HPDE6-E6E7 (cell line): ENCODE data around the gene NSMCE1.

ENCODE experiments used
- DNase-seq: peaks from one replicate; pipeline ENCODE4 v3.0.0; 2011; ENCODE audit warnings: missing footprints; ENCODE audit errors: extremely low spot score

The NSMCE1 gene

DNA sequence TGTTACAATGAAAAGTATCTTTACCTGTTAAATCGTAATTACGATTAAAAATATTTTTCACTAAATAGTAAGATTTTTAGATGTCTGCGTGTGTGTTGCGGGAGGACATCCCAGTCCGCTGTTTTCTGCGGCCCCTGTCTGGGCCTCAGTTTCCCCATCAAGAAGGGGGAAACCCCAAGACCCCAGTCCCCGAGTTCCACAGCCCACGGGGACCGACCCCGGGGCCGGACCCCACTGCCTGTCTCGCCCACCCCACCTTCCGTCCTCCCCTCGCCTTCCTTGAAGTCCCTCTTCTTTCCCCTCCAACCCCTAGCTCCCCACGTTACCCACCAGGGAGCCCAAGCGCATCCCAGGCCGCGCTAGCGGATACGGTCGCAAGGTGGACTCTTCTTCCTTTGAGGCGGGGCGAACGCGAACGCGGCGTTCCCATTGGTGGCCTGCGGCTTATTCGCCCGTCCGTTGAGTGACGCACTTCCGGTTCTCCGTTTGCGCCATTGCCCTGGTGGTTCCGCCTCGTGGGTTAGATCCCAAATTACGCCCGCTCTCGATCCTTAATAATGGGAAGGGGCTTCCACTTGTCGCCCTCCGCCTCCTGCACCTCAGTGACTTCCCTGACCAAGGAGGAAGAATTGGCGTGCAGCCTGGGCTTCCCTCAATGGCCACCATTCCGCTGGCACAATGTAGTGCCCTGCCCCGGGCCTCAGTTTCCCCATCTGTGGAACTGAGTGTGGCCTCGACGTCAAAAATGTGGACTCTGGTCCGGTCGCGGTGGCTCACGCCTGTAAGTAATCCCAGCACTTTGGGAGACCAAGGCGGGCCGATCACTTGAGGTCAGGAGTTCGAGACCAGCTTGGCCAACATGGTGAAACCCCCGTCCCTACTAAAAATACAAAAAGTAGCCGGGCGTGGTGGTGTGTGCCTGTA lies at the start of gene NSMCE1:
NSMCE1 (minus strand) TSS at position 397 of the 924 bp plus-strand sequence. CDS start 11,202 bp downstream, outside the sequence.
- DNase-seq, result peak; percentile 70

DNA sequence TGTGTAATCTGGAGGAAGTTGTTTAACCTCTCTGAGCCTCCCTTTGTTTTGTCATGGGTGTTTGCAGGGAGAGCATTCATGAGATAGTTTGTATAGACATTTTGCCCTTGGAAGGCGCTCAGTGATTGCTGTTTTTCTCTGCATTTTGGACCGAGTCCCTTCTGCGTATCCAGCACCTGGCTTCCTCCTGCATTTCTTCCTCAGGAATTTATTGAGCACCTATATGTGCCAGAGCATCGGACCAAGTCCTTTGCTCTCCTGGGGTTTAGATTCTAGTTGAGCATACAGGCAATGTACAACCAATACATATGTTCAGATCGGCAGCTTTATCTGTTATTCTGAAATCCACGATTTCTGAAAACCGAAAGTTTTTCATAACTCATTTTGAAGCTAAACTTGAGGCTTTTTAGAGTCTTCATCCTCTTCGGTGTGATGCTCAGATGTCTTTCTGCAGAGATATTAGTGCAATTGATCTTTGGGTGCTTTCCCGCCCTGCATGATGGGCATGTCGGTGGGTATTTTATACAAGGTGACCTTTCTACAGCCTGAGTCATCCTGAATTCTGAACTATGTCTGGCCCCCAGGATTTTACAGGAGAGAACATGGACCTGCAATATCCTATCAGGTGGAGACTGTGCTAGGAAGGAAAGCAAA lies 49.3 kb upstream of the NSMCE1 start:
- DNase-seq, result no peak

DNA sequence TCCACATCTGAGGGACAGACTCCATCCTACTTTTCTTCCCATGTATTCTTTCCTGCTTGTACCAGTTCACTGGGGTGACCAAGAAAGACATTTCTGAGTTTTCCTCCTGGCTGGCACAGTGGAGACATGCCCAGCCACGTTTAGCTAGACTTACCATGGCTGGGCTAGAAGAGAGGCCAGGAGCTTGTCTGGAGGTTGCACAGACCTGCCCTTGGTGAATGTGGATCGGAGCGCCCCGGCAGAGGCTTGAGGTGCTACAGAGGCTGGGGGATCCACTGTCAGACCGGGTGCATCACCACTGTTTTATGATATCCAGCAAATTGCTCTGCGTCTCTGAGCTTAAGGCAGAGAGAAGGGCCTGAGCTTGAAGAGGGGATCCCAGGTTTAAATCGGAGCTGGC lies 48.7 kb upstream of the NSMCE1 start:
- DNase-seq, result no peak

GRCh38 chr16:27316038-27316680 lies 47.6 kb upstream of the NSMCE1 start:
- DNase-seq, result no peak

DNA sequence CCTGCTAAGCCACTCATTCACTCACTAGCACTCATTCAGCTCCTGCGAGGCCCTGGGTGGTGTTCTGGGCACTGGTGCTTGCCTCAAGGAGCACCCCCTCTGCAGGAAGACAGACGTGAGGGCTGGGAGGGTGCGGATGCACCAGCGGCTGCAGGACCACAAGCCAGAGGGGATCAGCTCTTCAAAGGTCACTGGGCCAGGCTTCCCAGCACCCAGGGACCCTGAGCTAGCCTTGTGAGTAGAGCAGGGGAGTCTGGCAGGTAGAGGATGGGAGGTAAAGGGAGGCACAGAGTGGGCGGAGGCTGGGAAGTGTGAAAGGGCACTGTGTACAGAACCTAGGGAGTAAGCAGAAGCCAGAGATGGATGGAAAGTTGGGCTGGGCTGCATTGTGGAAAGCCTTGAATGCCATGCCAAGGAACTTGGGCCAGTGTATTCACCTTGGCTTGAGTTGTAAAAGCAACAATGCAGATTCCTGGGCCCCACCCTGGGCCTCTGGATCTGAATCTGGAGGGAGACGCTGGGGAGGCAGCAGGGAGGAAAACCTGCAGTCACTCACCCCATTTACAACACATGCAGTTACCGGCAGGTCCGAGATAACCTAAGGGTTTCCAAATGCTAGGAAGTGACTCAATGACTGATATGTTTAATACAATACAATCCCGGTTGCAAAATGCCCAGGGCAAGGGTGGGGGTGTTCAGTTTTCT lies 46.9 kb upstream of the NSMCE1 start:
- peak; percentile 87 for DNase-seq

DNA sequence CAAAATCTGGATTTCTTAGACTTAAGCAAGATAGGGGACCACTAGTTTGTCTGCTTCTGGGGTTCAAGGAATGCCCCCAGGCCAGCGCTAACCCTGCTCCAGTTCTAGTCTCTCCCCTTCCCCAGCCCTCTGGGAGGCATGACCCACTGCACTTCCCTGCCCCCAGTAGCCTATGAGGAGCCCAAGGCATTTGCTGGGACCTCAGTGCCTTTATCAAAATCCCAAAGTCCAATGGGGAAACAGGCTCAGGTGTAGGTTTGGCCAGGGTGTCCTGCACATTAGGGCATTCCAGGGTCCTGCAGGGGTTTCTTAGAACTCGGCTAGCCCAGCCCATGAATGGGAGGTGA lies 46.4 kb upstream of the NSMCE1 start:
- no peak for DNase-seq

- no peak for DNase-seq
These were observed 45.7 kb upstream of the NSMCE1 start for GRCh38 chr16:27314161-27314723.

- no peak for DNase-seq
These were observed 45.0 kb upstream of the NSMCE1 start, which contains the start of gene IL4R for GRCh38 chr16:27313422-27314160. Gene IL4R, plus strand, starts transcription at chr16:27313974. Its CDS starts 26,230 bp downstream, at chr16:27340204.

- DNase-seq, result no peak
These were observed 44.2 kb upstream of the NSMCE1 start for GRCh38 chr16:27312580-27313421.

GRCh38 chr16:27311897-27312303 lies 43.3 kb upstream of the NSMCE1 start:
- DNase-seq, result no peak

GRCh38 chr16:27311448-27311830 lies 42.9 kb upstream of the NSMCE1 start:
- DNase-seq, result no peak

DNA sequence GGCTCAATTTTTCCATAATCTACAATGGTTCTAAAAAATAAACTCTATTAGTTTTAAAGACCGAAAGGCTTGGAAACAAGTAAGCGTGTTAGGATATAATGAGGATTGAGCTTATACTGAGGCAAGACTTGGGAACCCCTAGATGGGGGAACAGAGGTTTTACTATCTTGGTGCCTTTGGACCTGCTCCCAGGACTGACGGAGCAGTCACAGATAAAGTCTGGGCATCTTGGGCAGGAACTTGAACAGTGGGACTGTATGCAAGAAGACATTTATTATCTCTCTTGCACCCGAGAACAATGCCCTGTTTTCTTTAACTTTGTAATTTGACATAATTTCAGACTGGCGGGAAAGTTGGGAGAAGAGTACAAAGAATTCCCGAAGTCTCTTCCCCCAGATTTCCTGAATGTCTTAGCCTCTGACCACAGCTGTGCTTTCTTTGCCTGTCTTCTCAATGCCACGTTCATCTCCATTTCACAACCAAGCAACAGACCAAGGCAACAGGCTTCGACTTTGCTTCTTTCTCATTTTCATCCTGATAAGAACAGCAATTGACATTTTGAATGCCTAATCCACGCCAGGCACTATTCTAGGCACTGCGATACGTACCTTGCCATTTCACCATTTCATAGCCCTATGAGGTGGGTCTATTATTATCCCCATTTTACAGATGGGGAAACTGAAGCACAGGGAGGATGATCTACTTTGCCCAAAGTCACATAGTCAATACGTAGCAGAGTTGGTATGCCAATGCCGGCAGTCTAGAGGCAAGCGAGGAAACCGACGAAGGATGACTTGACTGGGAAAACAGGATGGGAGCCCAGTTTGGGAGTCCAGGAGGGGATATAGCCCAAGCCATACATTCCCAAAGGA lies 42.2 kb upstream of the NSMCE1 start:
- no peak for DNase-seq

DNA sequence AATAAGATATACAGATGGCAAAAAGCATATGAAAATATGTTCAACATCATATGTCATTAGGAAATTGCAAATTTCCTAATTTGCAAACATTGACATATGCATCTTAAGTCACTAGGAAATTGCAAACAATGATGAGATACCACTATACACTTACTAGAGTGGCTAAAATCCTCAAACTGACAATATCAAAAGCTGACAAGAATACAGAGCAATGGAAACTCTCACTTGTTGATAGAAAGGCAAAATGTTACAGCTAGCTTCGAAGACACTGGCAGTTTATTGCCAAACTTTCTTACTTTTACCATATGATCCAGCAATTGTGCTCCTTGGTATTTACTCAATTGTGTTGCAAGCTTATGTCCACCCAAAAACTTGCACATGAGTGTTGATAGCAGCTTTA lies 40.2 kb upstream of the NSMCE1 start:
- DNase-seq, result no peak

DNA sequence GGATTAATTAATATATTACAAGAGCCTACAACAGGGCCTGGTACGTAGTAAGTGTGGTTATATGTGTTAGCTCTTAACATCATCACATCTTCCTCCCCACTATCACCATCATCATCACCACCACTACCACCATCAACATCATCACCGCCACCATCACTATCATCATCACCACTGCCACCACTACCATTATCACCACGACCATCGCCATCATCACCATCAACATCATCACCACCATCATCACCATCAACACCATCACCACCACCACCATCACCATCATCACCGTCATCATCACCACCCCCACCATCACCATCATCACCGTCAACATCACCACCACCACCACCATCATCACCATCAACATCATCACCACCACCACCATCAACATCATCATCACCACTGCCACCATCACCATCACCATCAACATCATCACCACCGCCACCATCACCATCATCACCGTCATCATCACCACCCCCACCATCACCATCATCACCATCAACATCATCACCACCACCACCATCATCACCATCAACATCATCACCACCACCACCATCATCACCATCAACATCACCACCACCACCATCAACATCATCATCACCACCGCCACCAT lies 37.4 kb upstream of the NSMCE1 start:
- no peak for DNase-seq

DNA sequence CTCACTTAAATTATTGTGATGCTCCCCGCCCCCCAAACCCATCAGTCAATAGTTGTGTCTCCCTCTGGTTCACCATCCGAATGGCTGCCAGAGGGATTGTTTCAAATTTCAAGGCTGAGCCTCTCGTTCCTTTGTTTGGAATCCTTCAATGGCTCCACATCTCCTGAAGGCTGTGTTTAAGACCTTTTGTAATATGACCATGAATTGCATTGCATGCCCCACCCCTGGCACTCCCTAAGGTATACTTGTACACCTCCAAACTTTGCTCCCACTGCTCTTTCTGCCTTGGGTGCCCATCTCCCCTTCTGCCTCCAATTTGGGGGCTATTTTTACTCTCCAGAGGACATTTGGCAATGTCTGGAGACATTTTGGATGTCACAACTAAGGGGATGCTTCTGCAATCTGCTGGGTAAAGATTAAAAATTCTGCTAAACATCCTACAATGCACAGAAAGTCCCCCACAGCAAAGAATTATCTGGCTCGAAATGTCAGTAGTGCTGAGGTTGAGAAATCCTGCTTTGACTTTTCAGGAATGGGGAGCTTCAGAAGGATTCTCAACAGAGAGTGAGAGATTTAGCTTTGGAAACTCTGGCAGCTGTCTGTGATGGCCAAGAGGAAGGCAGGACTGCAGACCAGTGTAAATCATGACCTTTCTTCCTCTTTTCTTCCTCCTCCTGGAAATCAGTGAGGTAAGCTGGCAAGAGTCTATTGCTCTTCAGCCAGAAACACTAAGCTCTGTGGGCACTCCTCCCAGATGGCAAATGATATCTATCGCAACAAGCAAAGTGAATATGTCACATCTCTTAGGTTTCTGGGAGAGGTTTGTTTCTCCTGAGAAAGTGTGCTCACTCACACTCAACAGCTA lies 36.5 kb upstream of the NSMCE1 start:
- no peak for DNase-seq

GRCh38 chr16:27304102-27304501 lies 35.5 kb upstream of the NSMCE1 start:
- DNase-seq, result no peak

DNA sequence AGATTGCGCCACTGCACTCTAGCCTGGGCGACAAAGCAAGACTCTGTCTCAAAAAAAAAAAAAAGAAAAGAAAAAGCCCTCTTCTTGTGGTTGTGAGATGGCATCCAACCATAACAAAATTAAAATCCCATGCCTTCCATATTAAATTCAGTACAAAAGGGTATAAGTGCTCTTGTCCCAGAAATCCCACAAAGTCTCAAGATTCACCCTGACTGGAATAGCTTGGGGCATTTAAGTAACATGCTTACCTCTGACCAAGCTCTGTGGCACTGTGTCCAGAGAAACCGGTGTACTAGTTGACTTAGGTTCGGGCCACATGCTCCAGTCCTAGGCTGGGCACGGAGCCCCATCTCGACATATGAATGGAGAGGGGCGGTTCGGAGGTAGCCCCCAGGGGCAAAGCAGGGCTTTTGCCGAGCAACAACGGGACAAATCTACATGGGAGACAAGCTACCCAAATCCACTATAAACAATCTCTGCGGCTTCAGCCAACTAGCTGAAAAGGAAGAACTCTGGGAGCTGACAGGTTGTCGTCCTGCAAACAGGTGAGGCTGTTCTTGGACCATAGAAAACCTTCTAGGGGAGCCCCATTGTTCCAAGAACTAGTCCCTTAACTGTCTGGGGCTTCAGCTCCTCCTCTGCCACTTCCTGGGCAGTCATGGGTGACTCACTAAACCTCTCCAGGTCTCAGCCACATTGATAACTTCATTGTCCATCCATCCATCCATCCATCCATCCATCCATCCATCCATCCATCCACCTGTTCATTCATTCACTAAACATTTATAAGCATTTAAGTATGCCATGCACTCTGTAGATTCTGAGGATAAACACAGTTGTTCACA lies 34.9 kb upstream of the NSMCE1 start:
- DNase-seq, result no peak
